Smooth muscle cell of the umbilical artery (primary cell): Measurements from ENCODE around the gene ABR. TPM values are rescaled to one million over a fixed set of nuclear protein-coding genes. Genes with fewer than 3 reads are reported as not detected.

Experiments used
- total RNA-seq: library from RNA; depleted of rRNA; stranded (reverse); fragments of >200 nt; gene quantifications from 2 replicates; pipeline ENCODE4 v1.2.3, GENCODE V29; 2014

The ABR gene
- total RNA-seq: 39.2 and 82.4 TPM in 2 replicates

DNA sequence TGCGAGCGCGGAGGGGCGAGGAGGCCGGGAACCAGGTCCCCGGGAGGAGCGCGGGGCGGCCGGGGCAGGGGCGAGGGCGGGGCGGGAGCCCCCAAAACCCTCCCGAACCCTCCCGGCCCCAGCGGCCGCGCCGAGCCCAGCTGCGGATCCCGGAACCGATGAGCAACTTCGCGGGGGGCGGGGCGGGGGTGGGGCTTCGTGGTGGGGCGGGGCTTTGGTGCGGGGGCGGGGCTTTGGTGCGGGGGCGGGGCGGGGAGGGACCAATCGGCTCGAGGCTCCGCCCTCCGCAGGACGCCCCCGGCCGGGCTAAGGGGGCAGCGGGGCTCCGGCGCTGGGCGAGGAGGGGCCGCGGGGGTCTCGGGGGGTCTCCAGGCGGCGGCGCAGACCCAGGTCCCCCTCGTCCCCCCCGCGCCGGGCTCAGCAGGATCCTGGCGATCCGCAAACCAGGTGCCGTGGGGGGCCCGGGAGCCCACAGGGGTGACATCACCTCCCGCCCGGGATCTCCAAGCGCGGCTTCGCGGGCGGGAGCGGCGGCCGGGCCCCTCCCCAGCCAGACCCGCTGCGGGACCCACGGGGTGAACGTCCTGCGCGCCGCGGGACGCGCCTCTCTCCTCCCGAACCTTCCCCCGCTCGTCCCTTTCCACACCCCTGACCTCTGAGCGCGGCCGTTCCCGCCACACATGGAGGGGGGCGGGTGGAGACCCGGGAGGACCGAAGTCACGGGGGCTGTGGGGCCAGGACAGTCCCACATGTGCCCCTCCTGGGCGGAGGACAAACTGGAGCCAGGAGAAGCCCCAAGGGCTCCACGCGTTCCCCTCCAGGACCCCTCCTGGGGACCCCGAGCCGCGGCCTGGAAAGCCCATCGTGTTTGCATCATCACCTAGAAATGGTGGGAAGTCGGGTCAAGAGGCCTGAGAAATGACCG is at the start of gene ABR:
TSS of gene ABR (minus strand) at position 164 of the 925 bp plus-strand sequence. CDS start 254 bp downstream, outside the sequence.

DNA sequence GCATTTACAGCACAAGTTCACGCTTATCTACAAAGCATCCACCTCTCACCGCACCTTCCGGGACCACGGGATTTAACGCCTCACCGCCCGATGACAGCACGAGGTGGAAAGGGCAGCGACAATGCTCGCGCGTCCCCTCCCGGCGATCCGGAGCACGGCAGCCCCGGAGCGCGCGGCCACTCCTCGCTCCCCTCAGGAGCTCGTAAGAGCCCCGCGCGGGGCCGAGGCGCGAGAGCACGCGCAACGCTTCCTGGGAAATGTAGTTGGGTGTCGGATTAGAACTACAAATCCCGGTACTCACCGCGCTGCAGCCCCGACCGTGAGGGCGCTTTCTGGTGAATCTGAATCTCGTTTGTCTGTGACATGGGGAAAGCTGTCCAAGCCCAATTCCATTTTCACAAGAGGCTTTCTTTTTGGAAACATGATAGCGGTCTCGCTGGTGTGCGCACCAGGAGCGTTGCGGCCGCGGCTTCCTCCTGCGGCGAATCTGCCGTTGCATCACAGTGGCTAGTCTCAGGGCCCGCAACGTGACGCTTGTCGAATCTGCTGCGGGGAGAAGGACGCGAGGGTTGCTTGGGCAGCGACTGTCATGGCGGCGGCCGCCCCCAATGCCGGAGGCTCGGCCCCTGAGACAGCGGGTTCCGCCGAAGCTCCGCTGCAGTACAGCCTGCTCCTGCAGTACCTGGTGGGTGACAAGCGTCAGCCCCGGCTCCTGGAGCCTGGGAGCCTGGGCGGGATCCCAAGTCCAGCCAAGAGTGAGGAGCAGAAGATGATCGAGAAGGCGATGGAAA is 183.0 kb downstream of the ABR start, which contains the start of gene TIMM22:
TSS of gene TIMM22 (plus strand) at position 576 of the 791 bp plus-strand sequence. CDS start at position 590, 14 bp downstream.

DNA sequence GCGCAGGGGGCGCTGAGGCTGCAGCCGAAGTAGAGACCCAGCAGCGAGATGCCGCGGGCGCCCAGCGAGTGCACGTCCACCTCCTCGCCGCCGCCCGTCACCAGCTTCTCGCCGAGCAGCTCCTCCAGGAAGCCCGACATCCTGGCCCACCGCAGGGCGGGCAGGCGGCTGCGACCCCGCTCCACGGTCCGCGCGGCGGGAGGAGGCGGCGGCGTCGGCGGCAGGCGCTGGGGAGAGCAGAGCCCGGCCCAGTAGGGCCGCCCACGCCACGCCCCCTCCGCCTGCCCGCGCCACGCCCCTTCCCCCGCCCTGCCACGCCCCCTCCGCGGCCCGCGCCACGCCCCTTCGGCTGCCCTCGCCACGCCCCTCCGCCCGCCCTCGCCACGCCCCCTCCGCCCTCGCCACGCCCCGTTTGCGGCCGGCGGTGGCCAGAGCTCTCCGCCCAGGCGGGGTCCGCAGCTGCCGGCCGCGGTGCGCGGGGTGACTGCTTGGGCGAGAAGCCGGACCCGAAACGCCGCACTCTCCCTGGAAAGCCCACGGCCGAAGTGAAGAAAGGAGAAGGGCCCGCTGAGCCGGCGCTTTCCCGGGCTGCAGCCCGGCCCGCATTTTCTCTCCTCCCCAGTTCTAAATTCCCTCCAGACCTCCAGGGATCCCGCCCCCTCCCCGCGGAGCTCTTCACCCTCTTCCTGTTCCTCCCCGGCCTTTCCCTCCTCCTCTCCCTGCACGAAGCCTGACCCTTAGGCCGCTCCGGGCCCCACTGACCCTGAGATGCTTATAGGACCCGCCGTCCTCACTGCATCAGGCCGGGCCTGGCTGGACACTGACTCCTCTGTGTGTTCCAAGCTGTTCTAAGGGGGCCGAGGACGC is 200.0 kb downstream of the ABR start, which contains the start of gene NXN:
TSS of gene NXN (minus strand) at position 238 of the 867 bp plus-strand sequence.

Other genes starting within 250 kb of the ABR start
- 35.0 and 55.8 TPM in 2 replicates for gene NXN, start 200.2 kb downstream of the ABR start, total RNA-seq
- 14.3 and 15.7 TPM in 2 replicates for gene TIMM22, start 182.9 kb downstream of the ABR start, total RNA-seq
- 0.30 TPM in 1 of 2 replicates, not detected in the other for gene BHLHA9, start 90.5 kb upstream of the ABR start, total RNA-seq
- gene TRARG1, start 99.7 kb upstream of the ABR start, total RNA-seq: not detected in 2 replicates
- 414 and 803 TPM in 2 replicates for gene YWHAE, start 220.2 kb upstream of the ABR start, total RNA-seq